Mesothelial cell of epicardium (in vitro differentiated cells): ENCODE measurements around the gene TANGO2. TPM values are rescaled to one million over a fixed set of nuclear protein-coding genes. Genes with fewer than 3 reads are reported as not detected.

Source experiments
- DNase-seq, 2 experiments: peaks; one replicate each; pipeline ENCODE4 v3.0.0; 2021; ENCODE audit warnings: low spot score in 2 of 2; ENCODE audit not compliant: unreplicated experiment in 2 of 2
- H3K27ac Mint-ChIP-seq: 2 replicates; pipeline ENCODE4 v1.8.0; 2021; ENCODE audit warnings: mixed read lengths
- H3K27me3 Mint-ChIP-seq: 2 replicates; pipeline ENCODE4 v1.8.0; 2021; ENCODE audit warnings: low read depth, mixed read lengths
- H3K36me3 Mint-ChIP-seq: 2 replicates; pipeline ENCODE4 v1.8.0; 2021; ENCODE audit warnings: mixed read lengths
- H3K4me1 Mint-ChIP-seq: 2 replicates; pipeline ENCODE4 v1.8.0; 2021; ENCODE audit warnings: mixed read lengths
- H3K4me3 Mint-ChIP-seq: 2 replicates; pipeline ENCODE4 v1.8.0; 2021; ENCODE audit warnings: mild to moderate bottlenecking, moderate library complexity, mixed read lengths
- H3K9me3 Mint-ChIP-seq: 2 replicates; pipeline ENCODE4 v1.8.0; 2021; ENCODE audit warnings: mixed read lengths
- total RNA-seq: library from RNA; stranded (reverse); gene quantifications from 3 replicates; pipeline ENCODE4 v1.2.1, GENCODE V29; 2021
- TF ChIP-seq, protein P1 (sequence below): fragments of 200-600 bp; sonication (generic); IDR thresholded peaks from one replicate; pipeline ENCODE4 v1.5.0; 2021; ENCODE audit warnings: antibody characterized with exemption; ENCODE audit not compliant: unreplicated experiment

TANGO2 gene
- total RNA-seq, 1 donor from 2014 or later: 15.6 TPM

DNA sequence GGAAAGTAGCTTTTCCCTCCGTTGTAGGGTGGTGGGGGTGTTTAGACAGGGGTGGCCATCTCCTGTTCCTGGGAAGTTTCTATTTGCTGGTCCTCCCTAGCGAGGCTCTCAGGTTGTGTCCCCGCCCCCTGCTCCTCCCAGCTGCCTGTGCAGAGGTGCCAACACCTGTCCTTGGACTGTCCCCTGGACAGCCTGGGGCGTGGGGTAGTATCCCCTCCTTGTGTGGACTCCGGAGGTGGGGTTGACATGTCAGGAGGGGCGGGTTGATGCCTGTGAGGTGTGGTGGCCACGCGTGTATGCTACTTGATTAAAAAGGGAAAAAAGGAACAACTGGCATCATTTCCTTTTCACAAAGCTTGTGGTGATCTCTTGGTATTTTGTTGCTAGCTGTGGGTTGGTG is 80.7 kb downstream of the TANGO2 start:
- TF ChIP-seq, protein P1, sequence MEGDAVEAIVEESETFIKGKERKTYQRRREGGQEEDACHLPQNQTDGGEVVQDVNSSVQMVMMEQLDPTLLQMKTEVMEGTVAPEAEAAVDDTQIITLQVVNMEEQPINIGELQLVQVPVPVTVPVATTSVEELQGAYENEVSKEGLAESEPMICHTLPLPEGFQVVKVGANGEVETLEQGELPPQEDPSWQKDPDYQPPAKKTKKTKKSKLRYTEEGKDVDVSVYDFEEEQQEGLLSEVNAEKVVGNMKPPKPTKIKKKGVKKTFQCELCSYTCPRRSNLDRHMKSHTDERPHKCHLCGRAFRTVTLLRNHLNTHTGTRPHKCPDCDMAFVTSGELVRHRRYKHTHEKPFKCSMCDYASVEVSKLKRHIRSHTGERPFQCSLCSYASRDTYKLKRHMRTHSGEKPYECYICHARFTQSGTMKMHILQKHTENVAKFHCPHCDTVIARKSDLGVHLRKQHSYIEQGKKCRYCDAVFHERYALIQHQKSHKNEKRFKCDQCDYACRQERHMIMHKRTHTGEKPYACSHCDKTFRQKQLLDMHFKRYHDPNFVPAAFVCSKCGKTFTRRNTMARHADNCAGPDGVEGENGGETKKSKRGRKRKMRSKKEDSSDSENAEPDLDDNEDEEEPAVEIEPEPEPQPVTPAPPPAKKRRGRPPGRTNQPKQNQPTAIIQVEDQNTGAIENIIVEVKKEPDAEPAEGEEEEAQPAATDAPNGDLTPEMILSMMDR: no peak
- Mint-ChIP-seq H3K27me3 (no peaks in the 10 kb centered on the region), H3K27ac (no peak overlapping the region), H3K36me3 (peaks cover 32% of the 10 kb centered on the region), H3K4me1 (no peaks in the 10 kb centered on the region), H3K9me3 (peaks cover 9% of the 10 kb centered on the region), H3K4me3 (no peak overlapping the region)
- DNase-seq: no peak

DNA sequence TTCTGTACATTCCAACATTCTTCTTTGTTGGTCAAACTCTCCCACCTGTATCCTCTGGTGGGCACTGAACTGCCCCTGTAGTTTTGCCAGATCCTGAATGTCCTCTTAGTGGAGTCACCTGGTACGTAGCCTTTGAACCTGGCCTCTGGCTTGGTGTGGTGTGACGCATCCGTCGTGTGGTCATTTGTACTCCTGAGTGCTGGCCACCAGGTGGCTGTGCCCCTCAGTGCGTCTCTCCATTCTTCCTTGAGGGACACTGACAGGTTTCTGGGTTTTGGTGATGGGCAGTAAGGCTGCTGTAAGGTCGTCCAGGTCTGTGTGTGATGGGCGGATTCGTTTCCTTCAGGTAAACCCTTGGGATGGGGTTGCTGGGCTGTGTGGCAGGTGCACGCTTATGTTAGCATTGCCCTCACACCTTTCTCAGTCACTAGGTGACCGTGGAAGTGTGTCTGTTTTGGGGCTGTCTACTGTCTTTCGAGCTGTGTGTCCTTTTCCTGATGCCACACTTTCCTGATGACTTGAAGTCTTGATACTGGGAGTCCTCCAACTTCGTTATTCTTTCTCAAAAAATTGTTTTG is 81.4 kb downstream of the TANGO2 start:
- Mint-ChIP-seq H3K4me3 (no peak overlapping the region), H3K36me3 (peaks cover 27% of the 10 kb centered on the region), H3K9me3 (peaks cover 3% of the 10 kb centered on the region), H3K27ac (no peak overlapping the region), H3K27me3 (no peaks in the 10 kb centered on the region), H3K4me1 (no peaks in the 10 kb centered on the region)
- TF ChIP-seq, protein P1: no peak
- no peak for DNase-seq

DNA sequence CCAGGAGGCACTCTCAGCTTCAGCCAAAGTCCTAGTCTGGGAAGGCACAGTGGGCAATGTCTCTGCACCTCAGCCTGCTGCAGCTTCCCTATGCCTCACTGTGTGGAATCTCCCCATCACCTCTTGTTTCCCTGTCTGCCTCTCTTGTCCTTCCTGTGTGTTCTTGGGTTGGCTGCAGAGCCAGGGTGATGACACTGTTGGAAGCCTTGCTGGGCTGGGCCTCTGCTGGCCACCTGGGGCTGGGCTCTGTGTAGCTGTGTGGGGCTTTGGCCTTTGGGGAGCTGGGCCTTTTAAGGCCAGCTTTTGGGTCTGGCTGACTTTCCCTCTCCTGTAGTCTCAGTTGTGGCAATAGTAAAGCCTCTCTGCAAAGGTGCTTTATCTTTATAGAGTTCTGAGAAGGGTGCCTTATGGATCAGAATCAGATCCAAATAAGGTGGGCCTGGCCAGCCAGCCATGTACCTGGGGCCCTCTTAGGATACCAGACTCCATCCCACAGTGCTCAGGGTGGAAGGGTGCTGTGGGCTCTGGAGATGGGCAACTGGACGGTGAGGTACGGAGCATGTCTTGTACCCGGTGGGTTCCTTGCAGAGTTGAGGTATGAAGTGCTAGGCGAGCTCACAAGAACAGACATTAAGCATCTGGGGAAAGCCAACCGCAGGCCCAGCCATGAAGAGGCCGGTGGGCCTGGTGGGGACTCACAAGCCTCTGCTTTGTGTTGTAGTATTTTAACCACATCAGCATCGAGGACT is 84.7 kb downstream of the TANGO2 start:
- Mint-ChIP-seq H3K27me3 (no peaks in the 10 kb centered on the region), H3K36me3 (peaks cover 17% of the 10 kb centered on the region), H3K9me3 (no peaks in the 10 kb centered on the region), H3K4me1 (no peaks in the 10 kb centered on the region), H3K4me3 (no peak overlapping the region), H3K27ac (no peak overlapping the region)
- TF ChIP-seq, protein P1: no peak
- no peak for DNase-seq

DNA sequence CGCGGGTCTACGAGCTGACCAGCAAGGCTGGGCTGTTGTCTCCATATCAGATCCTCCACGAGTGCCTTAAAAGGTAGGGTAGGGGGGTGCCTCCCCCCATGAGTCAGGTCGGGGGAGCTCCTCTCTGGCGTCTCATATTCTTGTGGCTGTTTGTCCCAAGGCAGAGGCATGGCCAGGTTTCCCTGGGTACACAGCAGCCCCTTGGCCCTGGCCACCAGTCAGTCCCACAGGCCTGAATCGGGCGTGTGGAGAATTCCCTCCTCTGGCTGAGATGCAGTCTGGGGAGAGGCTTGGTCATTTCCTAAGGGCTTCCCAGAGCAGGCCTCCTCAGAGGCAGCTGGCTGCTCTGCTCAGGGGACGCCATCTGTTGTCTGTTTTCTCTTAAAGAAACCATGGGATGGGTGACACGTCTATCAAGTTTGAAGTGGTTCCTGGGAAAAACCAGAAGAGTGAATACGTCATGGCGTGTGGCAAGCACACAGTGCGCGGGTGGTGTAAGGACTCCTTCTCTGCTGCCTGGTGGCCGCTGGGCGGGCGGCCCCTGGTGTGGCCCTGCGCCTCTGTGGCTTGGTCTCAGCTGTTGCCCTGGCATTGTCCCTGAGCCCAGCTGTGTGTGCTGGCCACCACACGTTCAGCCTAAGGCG is 85.4 kb downstream of the TANGO2 start:
- Mint-ChIP-seq H3K36me3 (peaks cover 17% of the 10 kb centered on the region), H3K9me3 (no peaks in the 10 kb centered on the region), H3K27ac (no peak overlapping the region)

DNA sequence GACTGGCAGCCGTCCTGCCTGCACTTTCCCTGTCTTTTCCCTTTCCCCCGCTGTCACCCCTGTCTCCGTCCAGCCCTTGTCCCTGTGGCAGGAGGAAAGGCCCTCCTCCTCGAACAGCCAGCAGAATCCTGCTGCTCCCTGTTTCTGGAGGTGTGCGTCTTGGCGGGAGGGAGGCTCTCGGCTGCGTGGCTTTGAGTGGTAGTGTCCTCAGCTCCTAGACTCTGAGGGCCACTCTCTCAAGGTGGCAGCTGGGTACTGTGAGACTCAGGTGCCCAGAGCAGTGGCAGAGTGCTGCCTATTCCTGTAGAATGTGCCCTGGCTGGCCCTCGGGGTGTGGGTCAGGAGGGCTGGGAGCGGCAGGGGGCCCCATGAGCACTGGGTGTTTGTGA is 85.9 kb downstream of the TANGO2 start:
- Mint-ChIP-seq H3K27ac (no peak overlapping the region), H3K9me3 (no peaks in the 10 kb centered on the region), H3K4me1 (no peaks in the 10 kb centered on the region), H3K4me3 (no peak overlapping the region), H3K36me3 (peaks cover 17% of the 10 kb centered on the region), H3K27me3 (no peaks in the 10 kb centered on the region)
- no peak for DNase-seq
- TF ChIP-seq, protein P1: no peak

More for the DNA sequence above, 85.4 kb downstream of the TANGO2 start:
- no peak for DNase-seq
- H3K27me3 Mint-ChIP-seq: no peaks in the 10 kb centered on the region
- no peaks in the 10 kb centered on the region for H3K4me1 Mint-ChIP-seq
- TF ChIP-seq, protein P1: no peak
- H3K4me3 Mint-ChIP-seq: no peak overlapping the region
